K562 (cell line): ENCODE measurements around the gene TMEM270. TPM values are rescaled to one million over a fixed set of nuclear protein-coding genes. Genes with fewer than 3 reads are reported as not detected.

Experiments used
- ATAC-seq: fragments of 200-7000 bp; cut with Tn5 transposase; 3 replicates; pipeline ENCODE4 v1.9.1; 2020; ENCODE audit warnings: moderate library complexity
- BruUV-seq: library from RNA; stranded (reverse); fragments of 400-500 nt; replicated peaks from 2 replicates; lab custom pipeline; 2021; lab: Mats Ljungman, UMichigan
- CTCF ChIA-PET: fragments of 300-600 bp; formaldehyde crosslinking; extraction: SDS; loops from one replicate; lab custom pipeline; 2021; ENCODE audit warnings: low intra/inter-chr PET ratio; lab: Yijun Ruan, JAX
- POLR2A ChIA-PET: fragments of 300-600, 350-650 bp; sonication (Branson Sonifier 250); formaldehyde crosslinking; extraction: SDS; loops from one replicate; lab custom pipeline; 2021; ENCODE audit warnings: antibody characterized with exemption, inconsistent platforms; lab: Yijun Ruan, JAX
- DNase-seq, 4 experiments: peaks; one replicate each; pipeline versions ENCODE4 v3.0.0 to v3.0.0-alpha.2; 2011 to 2018; ENCODE audit warnings: low spot score in 3 of 4, mixed read lengths in 3 of 4; ENCODE audit errors: extremely low read depth in 1 of 4
- FAIRE-seq: peaks from 2 replicates; lab custom pipeline; 2011; peaks lifted over from hg19 to GRCh38; lab: Jason Lieb, UNC
- H2AFZ ChIP-seq: 2 replicates; pipeline ENCODE4 v1.6.0; 2011; ENCODE audit warnings: low read depth, low read length, control low read depth, inconsistent platforms
- H3K27ac ChIP-seq: fragments of 200-600 bp; 3 replicates; pipeline ENCODE4 v1.8.0; 2011; ENCODE audit warnings: low read depth, mild to moderate bottlenecking, control low read depth, inconsistent platforms, low read length, moderate library complexity, mixed read lengths; ENCODE audit errors: extremely low read depth
- H3K27me3 ChIP-seq, 2 experiments: fragments of 300-600 bp in 1 of 2; 2 replicates in 1 of 2; 3 replicates in 1 of 2; pipeline versions ENCODE4 v1.6.0 to v1.8.0; 2011; ENCODE audit warnings: inconsistent platforms in 2 of 2, low read length in 2 of 2, mild to moderate bottlenecking in 1 of 2, mixed read lengths in 1 of 2, moderate library complexity in 1 of 2; ENCODE audit not compliant: control insufficient read depth in 2 of 2, insufficient read depth in 2 of 2
- H3K36me3 ChIP-seq: fragments of 300-600 bp; 3 replicates; pipeline ENCODE4 v1.8.0; 2011; ENCODE audit warnings: mild to moderate bottlenecking, low read length, inconsistent platforms; ENCODE audit not compliant: control insufficient read depth, insufficient read depth
- H3K4me1 ChIP-seq, 2 experiments: fragments of 200-600 bp in 1 of 2; replicated peaks in 1 of 2; 2 replicates in 1 of 2; 3 replicates in 1 of 2; pipeline versions ENCODE4 v1.5.1 to v1.8.0; 2011; ENCODE audit warnings: inconsistent platforms in 2 of 2, low read length in 2 of 2, mild to moderate bottlenecking in 1 of 2, mixed read lengths in 1 of 2, moderate library complexity in 1 of 2; ENCODE audit not compliant: control insufficient read depth in 2 of 2, insufficient read depth in 2 of 2
- H3K4me2 ChIP-seq: 2 replicates; pipeline ENCODE4 v1.6.1; 2011; ENCODE audit warnings: low read length, control low read depth, inconsistent platforms, mixed read lengths; ENCODE audit not compliant: insufficient read depth
- H3K4me3 ChIP-seq: fragments of 200-600 bp; sonication (generic), shearing (Covaris generic); 2 replicates; pipeline ENCODE4 v1.5.1; 2016; ENCODE audit warnings: control low read depth, inconsistent platforms
- H3K79me2 ChIP-seq: fragments of 200-600 bp; 3 replicates; pipeline ENCODE4 v1.8.0; 2011; ENCODE audit warnings: low read length, inconsistent platforms; ENCODE audit not compliant: control insufficient read depth, insufficient read depth
- H3K9ac ChIP-seq, 2 experiments: 2 replicates each; pipeline versions ENCODE4 v1.6.0 to v1.6.1; 2011; ENCODE audit warnings: low read depth in 2 of 2, low read length in 2 of 2, control low read depth in 1 of 2, inconsistent platforms in 1 of 2, mild to moderate bottlenecking in 1 of 2, mixed read lengths in 1 of 2; ENCODE audit not compliant: insufficient read depth in 1 of 2
- H3K9me1 ChIP-seq: one replicate; pipeline ENCODE4 v1.6.0; 2011; ENCODE audit warnings: inconsistent platforms, mild to moderate bottlenecking, low read length, moderate library complexity; ENCODE audit not compliant: control insufficient read depth, insufficient read depth
- H3K9me3 ChIP-seq: replicated peaks from 2 replicates; pipeline ENCODE4 v1.5.1; 2011; ENCODE audit warnings: low read depth, low read length, inconsistent platforms; ENCODE audit not compliant: control insufficient read depth, insufficient read depth
- H4K20me1 ChIP-seq: replicated peaks from 2 replicates; pipeline ENCODE4 v1.6.1; 2011; ENCODE audit warnings: low read length, inconsistent platforms, mixed read lengths; ENCODE audit not compliant: control insufficient read depth, insufficient read depth
- HMG20B ChIP-seq: fragments of 250-450 bp; sonication (Bioruptor Pico); IDR thresholded peaks from 2 replicates; pipeline ENCODE4 v1.5.0; 2021; ENCODE audit warnings: mild to moderate bottlenecking
- ZBTB7A ChIP-seq: IDR thresholded peaks from 2 replicates; pipeline ENCODE4 v1.6.1; 2011; ENCODE audit warnings: low read depth, mild to moderate bottlenecking, low read length, moderate library complexity, borderline replicate concordance; ENCODE audit not compliant: control insufficient read depth
- ZFP36 ChIP-seq: fragments of 150-350 bp; IDR thresholded peaks from 2 replicates; pipeline ENCODE4 v1.6.1; 2018; ENCODE audit warnings: low read length, low read depth; ENCODE audit not compliant: partially characterized antibody
- ZNF507 ChIP-seq: conservative IDR thresholded peaks from 2 replicates; pipeline ENCODE4 v1.6.1; 2017; ENCODE audit warnings: missing genetic modification characterization, missing compliant biosample characterization
- WGBS: fragments of 100-300 bp; shearing (Covaris generic); methylation state at CpG from one replicate; pipeline ENCODE4 v1.1.6; 2016; ENCODE audit warnings: low coverage, mixed read lengths; ENCODE audit not compliant: insufficient coverage; ENCODE audit errors: missing lambda C conversion rate; 5-methylcytosine and 5-hydroxymethylcytosine counted together
- in situ Hi-C: fragments of 300-500 bp; cut with MboI; formaldehyde crosslinking; loops from 4 replicates; pipeline ENCODE4 v1.15.0; 2018; ENCODE audit warnings: inconsistent platforms, mixed read lengths
- intact Hi-C: fragments of 100-400 bp; cut with micrococcal nuclease; formaldehyde crosslinking; loops from 2 replicates; pipeline ENCODE4 v1.14.2; 2022
- polyA plus RNA-seq, 8 experiments: library from polyadenylated mRNA; depleted of rRNA in 4 of 8; stranded (reverse) in 5 of 8; unstranded in 3 of 8; fragments of >200 nt; fragmentation: Nextera tagmentation in 2 of 8; fragmentation: Illumina TruSeq in 1 of 8; extraction: Ambion mirVana in 2 of 8; extraction: Trizol in 1 of 8; gene quantifications; 2 replicates each; pipeline versions ENCODE4 v1.2.1 to v1.2.3, GENCODE V29; 2011 to 2014; ENCODE audit warnings: inconsistent platforms in 1 of 8, missing spikeins in 1 of 8
- total RNA-seq, 7 experiments: library from RNA; depleted of rRNA in 6 of 7; stranded (reverse); fragments of >200 nt in 6 of 7; fragmentation: Illumina TruSeq in 2 of 7; extraction: Trizol in 2 of 7; gene quantifications; 2 replicates each; pipeline versions ENCODE4 v1.2.1 to v1.2.3, GENCODE V29; 2011 to 2021; ENCODE audit warnings: low replicate concordance in 1 of 7

Gene TMEM270
- total and polyA plus RNA-seq, 9 of the 15 experiments (the other 6 are each of a cell fraction or from before 2014, with no cell fraction given), result not detected

DNA sequence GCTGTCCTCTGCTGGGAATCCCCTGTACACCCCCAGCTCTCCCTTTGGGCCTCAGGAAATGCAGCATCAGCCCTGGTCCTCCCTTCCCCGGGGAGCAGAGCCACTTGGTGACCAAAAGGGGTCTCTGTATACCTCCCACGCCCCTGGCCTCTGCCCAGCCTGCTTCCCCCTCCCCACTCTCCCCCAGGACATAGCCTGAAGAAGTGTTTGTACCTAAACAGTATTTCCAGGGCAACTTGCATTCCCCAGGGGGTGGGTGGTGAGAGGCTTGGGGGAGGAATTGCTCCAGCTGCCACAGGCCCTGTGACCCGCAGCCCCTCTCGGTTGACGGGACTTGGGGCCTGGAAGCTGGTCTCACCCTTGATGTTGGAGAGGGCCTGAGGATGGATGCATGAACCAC is 39.3 kb downstream of the TMEM270 start:
- Histone ChIP-seq H3K4me2 (no peak overlapping the region), H3K9ac (no peak overlapping the region), H3K4me1 (peaks cover 0 to 9% of the 10 kb centered on the region in 2 experiments; a peak in 2 of 5 replicates), H4K20me1 (0 out of 2 replicates have a peak, but pooled peaks cover 3% of the 10 kb centered on the region), H3K4me3 (no peak overlapping the region), H2AFZ (no peak overlapping the region), H3K27me3 (peaks cover 0 to 31% of the 10 kb centered on the region in 2 experiments; a peak in 2 of 5 replicates), H3K27ac (no peak overlapping the region), H3K9me3 (no peaks in the 10 kb centered on the region), H3K9me1 (no peaks in the 10 kb centered on the region), H3K36me3 (no peaks in the 10 kb centered on the region), H3K79me2 (no peaks in the 10 kb centered on the region)
- TF ChIP-seq HMG20B (CRISPR knock-in tag) (no peak), ZBTB7A (peak; percentile 22; the same call in 1 of the 2 replicates)
- in situ Hi-C loops (no loop called here), intact Hi-C loops (no loop called here)
- no peak for ATAC-seq
- ChIA-PET POLR2A (interaction anchor here (0.6 to 1.1 kb wide), 2 partner anchors 12 to 300 kb away, joined by 3 to 5 read pairs; no protein-coding TSS in a partner anchor), CTCF (no interaction called here)
- 4% methylated on average over 5 of the region's 5 CpGs for WGBS
- FAIRE-seq, result no peak
- DNase-seq, result no peak
- BruUV-seq, result no TSS peak

DNA sequence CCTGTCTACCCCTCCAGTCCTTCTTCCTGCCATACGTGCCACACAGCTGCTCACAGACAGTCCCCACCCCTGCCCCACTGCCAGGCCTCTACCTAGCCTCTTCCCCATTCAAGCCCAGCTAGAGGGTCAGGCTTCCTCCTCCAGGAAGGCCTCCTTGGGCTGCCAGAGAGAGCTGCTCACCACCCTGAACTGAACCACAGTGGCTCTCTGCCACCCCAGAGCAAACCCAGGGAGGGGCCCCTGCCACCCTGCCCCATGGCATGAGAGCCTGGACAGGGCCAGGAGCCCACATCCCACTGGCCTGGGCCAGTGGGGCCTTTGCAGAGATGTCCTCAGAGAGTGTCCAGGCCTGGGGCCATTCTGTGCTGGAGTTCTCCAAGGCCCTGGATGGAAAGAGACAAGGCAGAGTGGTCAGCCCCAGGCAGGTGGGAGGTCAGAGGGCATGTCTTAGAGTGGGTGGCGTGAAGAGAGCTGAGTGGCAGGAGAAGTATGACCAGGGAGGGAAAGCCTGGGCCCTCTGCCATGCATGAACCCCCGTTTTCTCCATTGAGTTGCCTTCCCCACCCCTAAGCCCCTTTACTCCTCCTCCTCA is 40.4 kb downstream of the TMEM270 start:
- Histone ChIP-seq H3K79me2 (no peaks in the 10 kb centered on the region), H3K9me3 (no peaks in the 10 kb centered on the region), H3K27ac (no peak overlapping the region), H3K4me2 (no peak overlapping the region)
- no peak for FAIRE-seq
- WGBS, result 7% methylated on average over 3 of the region's 3 CpGs
- CTCF ChIA-PET, result no interaction called here
- in situ Hi-C loops (no loop called here), intact Hi-C loops (no loop called here)
- no TSS peak for BruUV-seq
- DNase-seq, result no peak
- TF ChIP-seq ZNF507 (no peak), ZFP36 (peak; percentile 76)
- TF ChIP-seq, all 486 proteins: peak for 1
- Histone ChIP-seq H4K20me1 (0 out of 2 replicates have a peak, but pooled peaks cover 5% of the 10 kb centered on the region), H3K9ac (no peak overlapping the region), H2AFZ (no peak overlapping the region), H3K4me3 (no peak overlapping the region), H3K9me1 (no peaks in the 10 kb centered on the region), H3K4me1 (peaks cover 0 to 9% of the 10 kb centered on the region in 2 experiments; a peak in 2 of 5 replicates), H3K36me3 (no peaks in the 10 kb centered on the region), H3K27me3 (peaks cover 0 to 41% of the 10 kb centered on the region in 2 experiments; a peak in 2 of 5 replicates)
- POLR2A ChIA-PET, result interaction anchor here (0.6 to 0.8 kb wide), 2 partner anchors 15 to 26 kb away, joined by 3 to 4 read pairs; no protein-coding TSS in a partner anchor
- ATAC-seq, result no peak
